DMS79 (cell line): ENCODE results near the gene NECAB3.

Source experiments
- DNase-seq: peaks from one replicate; lab custom pipeline; 2025; lab: John Stamatoyannopoulos, UW

The NECAB3 gene

GRCh38 chr20:33663161-33664084 lies 10.8 kb downstream of the NECAB3 start:
- peak; percentile 31 for DNase-seq

- DNase-seq = no peak
Observed at GRCh38 chr20:33662172-33662571, 12.1 kb downstream of the NECAB3 start, which contains the start of gene C20orf144. C20orf144 (plus strand) TSS chr20:33662327; CDS start chr20:33662346, 19 bp downstream.

- no peak for DNase-seq
Observed at GRCh38 chr20:33660685-33661058, 13.6 kb downstream of the NECAB3 start.

GRCh38 chr20:33660035-33660684 lies 14.1 kb downstream of the NECAB3 start:
- DNase-seq = no peak

- no peak for DNase-seq
Observed at GRCh38 chr20:33659341-33660034, 14.7 kb downstream of the NECAB3 start.

- DNase-seq = no peak
Observed at GRCh38 chr20:33658929-33659328, 15.3 kb downstream of the NECAB3 start.

- DNase-seq = no peak
Observed at GRCh38 chr20:33658510-33658909, 15.7 kb downstream of the NECAB3 start.

- no peak for DNase-seq
Observed at GRCh38 chr20:33657704-33658095, 16.5 kb downstream of the NECAB3 start.

- no peak for DNase-seq
Observed at GRCh38 chr20:33656783-33657703, 17.2 kb downstream of the NECAB3 start.

- no peak for DNase-seq
Observed at GRCh38 chr20:33656010-33656782, 18.0 kb downstream of the NECAB3 start.

GRCh38 chr20:33655164-33655563 lies 19.1 kb downstream of the NECAB3 start:
- DNase-seq = no peak

GRCh38 chr20:33654680-33655161 lies 19.5 kb downstream of the NECAB3 start:
- no peak for DNase-seq

- peak; percentile 82 for DNase-seq
Observed at GRCh38 chr20:33653900-33654596, 20.2 kb downstream of the NECAB3 start.

GRCh38 chr20:33653218-33653899 lies 20.9 kb downstream of the NECAB3 start:
- peak; percentile 31 for DNase-seq

- no peak for DNase-seq
Observed at GRCh38 chr20:33651562-33652048, 22.6 kb downstream of the NECAB3 start.

GRCh38 chr20:33650753-33651561 lies 23.3 kb downstream of the NECAB3 start:
- no peak for DNase-seq

- DNase-seq = no peak
Observed at GRCh38 chr20:33650111-33650752, 24.0 kb downstream of the NECAB3 start.

- no peak for DNase-seq
Observed at GRCh38 chr20:33649201-33649681, 25.0 kb downstream of the NECAB3 start.
